Keratinocyte (primary cell): ENCODE measurements around the gene CREB3L1.

ENCODE experiments used
- CTCF ChIP-seq, 3 experiments: IDR thresholded peaks in 1 of 3; conservative IDR thresholded peaks in 1 of 3; optimal IDR thresholded peaks in 1 of 3; 2 replicates in 2 of 3; 3 replicates in 1 of 3; pipeline versions ENCODE3 to v1.5.1; 2011; ENCODE audit warnings: low read length in 3 of 3, mild to moderate bottlenecking in 3 of 3, moderate library complexity in 2 of 3, control low read depth in 1 of 3, inconsistent platforms in 1 of 3; ENCODE audit not compliant: insufficient read depth in 2 of 3; ENCODE audit errors: extremely low read depth in 1 of 3
- EZH2 ChIP-seq: IDR thresholded peaks from one replicate; pipeline ENCODE4 v1.6.1; 2012; ENCODE audit warnings: inconsistent platforms, mild to moderate bottlenecking, low read length, moderate library complexity

- TF ChIP-seq CTCF (optimal IDR thresholded peaks at IDR 0.05 in 1 of 3, IDR thresholded peaks at IDR 0.05 in 1 of 3, conservative IDR thresholded peaks at IDR 0.05 in 1 of 3; ENCODE audit: extremely low read depth in 1 of 3, insufficient read depth in 2 of 3, low read length in 3 of 3), result no peak
- no peak for TF ChIP-seq EZH2
Observed at GRCh38 chr11:46277313-46277621, 195 bp upstream of the CREB3L1 start.
